Measurements from ENCODE around the gene CKS1B.
A peak's percentile ranks its signal among the peaks of the same experiment; 100 is the strongest.

CKS1B gene

DNA sequence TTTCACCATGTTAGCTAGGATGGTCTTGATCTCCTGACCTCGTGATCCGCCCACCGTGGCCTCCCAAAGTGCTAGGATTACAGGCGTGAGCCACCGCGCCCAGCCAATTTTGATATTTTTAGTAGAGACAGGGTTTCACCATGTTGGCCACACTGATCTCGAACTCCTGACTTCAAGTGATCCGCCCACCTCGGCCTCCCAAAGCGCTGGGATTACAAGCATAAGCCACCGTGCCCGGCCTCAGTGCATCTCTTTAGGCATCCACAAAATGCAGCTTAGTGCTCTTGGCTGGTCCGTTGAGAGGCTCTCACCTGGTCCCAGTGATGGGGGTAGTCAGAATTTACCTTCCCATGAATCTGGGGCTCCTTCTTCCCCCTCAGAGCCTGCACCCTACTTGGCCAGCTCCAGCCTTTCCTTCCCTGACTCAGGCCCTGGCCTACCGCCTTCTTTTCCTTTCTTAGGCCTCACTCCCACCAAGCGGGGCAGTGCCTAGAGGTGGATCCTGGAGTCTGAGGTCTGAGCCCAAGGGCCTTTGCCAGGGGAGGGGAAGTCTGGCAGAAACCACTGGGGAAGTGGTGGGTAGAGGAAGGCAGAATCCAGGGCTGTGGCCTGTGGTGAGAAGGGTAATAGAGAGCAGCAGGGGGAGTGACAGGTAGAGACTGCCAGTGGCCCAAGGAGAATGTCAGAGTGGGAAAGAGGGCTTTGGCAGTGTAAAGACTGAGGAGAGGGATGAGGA is 22.7 kb downstream of the CKS1B start:
- no peak for DNase-seq (ENCODE audit: low spot score)
- no peak overlapping the region for H3K27ac ChIP-seq
- no peak overlapping the region for H3K4me3 ChIP-seq
- TF ChIP-seq, protein P1, sequence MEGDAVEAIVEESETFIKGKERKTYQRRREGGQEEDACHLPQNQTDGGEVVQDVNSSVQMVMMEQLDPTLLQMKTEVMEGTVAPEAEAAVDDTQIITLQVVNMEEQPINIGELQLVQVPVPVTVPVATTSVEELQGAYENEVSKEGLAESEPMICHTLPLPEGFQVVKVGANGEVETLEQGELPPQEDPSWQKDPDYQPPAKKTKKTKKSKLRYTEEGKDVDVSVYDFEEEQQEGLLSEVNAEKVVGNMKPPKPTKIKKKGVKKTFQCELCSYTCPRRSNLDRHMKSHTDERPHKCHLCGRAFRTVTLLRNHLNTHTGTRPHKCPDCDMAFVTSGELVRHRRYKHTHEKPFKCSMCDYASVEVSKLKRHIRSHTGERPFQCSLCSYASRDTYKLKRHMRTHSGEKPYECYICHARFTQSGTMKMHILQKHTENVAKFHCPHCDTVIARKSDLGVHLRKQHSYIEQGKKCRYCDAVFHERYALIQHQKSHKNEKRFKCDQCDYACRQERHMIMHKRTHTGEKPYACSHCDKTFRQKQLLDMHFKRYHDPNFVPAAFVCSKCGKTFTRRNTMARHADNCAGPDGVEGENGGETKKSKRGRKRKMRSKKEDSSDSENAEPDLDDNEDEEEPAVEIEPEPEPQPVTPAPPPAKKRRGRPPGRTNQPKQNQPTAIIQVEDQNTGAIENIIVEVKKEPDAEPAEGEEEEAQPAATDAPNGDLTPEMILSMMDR (IDR thresholded peaks at IDR 0.05): no peak

- Histone ChIP-seq H3K27ac (no peak overlapping the region), H3K4me3 (no peak overlapping the region)
- TF ChIP-seq, protein P1 (IDR thresholded peaks at IDR 0.05): no peak
- no peak for DNase-seq (ENCODE audit: low spot score)
These were observed 23.8 kb downstream of the CKS1B start for GRCh38 chr1:154998201-154998780.

DNA sequence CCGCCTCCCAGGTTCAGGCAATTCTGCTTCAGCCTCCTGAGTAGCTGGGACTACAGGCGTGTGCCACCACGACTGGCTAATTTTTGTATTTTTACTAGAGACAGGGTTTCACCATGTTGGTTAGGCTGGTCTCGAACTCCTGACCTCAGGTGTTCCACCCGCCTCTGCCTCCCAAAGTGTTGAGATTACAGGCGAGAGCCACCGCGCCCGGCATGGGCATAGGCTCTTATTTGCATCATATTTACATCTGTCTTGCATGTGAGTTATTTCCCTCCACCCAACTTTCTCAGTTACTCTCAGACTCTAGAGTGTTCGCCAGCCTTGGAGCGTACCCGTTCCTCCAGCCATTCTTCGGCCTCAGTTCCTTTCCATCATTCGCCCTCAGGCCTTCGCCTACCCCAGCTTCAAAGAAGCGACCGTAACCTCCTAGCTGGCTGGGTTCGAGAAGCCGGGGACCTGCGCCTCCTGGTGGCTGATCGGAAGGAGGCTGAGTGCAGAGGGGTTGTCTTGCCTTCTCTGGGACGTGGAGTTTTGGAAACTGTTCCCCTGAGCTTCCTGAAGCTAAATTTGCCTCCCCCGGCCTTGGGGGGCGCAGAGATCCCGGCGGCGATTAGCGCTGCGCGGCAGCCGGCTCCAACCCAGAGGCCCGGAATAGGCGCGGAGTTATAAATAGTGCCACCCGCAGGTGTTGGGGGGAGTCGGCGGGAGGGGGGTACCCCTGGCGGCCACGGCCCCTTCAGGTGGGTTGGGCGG is 24.5 kb downstream of the CKS1B start:
- Histone ChIP-seq H3K27ac (peak overlapping the region; percentile 93 to 98), H3K4me3 (peak overlapping the region; percentile 94)
- TF ChIP-seq, protein P1 (IDR thresholded peaks at IDR 0.05): peak; percentile 50
- peak; percentile 81 for DNase-seq (ENCODE audit: low spot score)

- Histone ChIP-seq H3K4me3 (peak overlapping the region; percentile 94), H3K27ac (peak overlapping the region; percentile 93 to 98)
- no peak for DNase-seq (ENCODE audit: low spot score)
- TF ChIP-seq, protein P1 (IDR thresholded peaks at IDR 0.05): no peak
These were observed 25.3 kb downstream of the CKS1B start for GRCh38 chr1:154999571-155000410.

GRCh38 chr1:155000411-155000725 is 25.9 kb downstream of the CKS1B start:
- H3K4me3 ChIP-seq: peak overlapping the region; percentile 94
- peak overlapping the region; percentile 93 to 98 for H3K27ac ChIP-seq
- peak; percentile 82 for DNase-seq (ENCODE audit: low spot score)
- TF ChIP-seq, protein P1 (IDR thresholded peaks at IDR 0.05): no peak

DNA sequence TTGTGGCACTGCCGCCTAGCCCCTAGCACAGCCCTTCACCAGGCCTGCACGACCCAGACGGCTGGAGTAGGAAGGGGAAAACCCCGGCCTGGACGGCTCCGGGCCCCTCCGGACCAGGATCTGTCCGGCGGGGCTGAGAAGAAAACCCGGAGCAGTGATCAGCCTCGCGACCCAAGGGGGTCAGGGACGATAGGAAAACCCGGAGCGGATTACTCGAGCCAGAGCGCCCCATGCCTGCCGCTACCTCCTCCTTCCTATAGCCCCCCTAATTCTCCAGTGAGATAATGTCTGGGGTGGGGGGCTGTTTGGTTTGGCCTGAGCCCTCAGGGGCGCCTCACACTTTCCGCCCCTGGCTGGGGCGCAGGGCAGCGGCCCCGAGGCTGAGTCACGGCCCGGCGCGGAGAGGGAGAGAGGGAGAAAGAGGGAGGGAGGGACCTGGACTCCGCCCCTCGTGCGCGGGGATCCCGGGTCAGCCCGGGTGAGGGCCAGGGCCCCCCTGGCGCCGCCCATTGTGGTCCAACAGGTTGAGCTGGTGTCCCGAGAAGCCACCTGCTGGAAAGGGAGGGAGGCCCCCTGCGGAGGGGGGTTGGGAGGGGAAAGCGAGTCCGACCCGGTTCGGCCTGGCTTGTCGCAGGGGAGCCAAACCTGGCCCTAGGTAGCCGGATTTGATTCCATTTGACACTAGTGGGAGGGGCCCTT is 26.4 kb downstream of the CKS1B start:
- H3K27ac ChIP-seq: peak overlapping the region; percentile 93 to 98
- TF ChIP-seq, protein P1 (IDR thresholded peaks at IDR 0.05): no peak
- H3K4me3 ChIP-seq: peak overlapping the region; percentile 94
- peak; percentile 92 for DNase-seq (ENCODE audit: low spot score)

All from coronary artery (tissue), 2 donors.